GM21576 (cell line): ENCODE data around the gene ZDHHC20.

ENCODE experiments used
- ATAC-seq: cut with Tn5 transposase; IDR thresholded peaks from one replicate; pipeline ENCODE4 v1.9.1; 2021; ENCODE audit warnings: mild to moderate bottlenecking, moderate library complexity; ENCODE audit not compliant: unreplicated experiment

ZDHHC20 gene

DNA sequence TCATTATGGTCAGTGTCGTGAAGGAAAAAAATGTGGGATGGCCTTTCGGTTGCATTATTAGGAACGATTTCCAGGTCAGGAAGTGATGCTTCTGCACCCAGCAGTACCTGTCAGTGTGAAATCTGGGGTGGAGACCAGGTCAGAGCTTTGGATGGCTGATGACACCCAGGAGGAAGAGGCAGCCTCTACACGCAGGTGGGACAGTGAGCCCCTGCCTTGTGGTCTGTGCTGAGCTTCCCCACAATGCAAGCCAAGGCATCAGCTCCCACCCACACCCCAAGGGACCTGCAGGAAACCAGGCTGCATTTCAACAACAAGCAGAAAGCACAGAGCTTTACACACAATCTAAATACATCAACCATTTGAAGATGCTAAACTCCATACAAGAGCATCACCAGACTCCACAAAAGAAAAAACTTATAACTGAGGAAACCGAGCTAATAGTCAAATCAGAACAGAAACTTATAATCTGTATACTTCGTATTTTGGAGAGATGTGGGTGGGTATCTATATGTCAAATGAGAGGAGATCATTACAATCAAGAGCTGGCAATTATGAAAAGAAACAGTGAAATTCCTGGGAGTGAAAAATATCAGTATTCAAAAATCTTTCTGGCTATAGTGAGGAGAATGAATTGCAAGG, 130.1 kb downstream of the ZDHHC20 start:
- ATAC-seq = no peak

DNA sequence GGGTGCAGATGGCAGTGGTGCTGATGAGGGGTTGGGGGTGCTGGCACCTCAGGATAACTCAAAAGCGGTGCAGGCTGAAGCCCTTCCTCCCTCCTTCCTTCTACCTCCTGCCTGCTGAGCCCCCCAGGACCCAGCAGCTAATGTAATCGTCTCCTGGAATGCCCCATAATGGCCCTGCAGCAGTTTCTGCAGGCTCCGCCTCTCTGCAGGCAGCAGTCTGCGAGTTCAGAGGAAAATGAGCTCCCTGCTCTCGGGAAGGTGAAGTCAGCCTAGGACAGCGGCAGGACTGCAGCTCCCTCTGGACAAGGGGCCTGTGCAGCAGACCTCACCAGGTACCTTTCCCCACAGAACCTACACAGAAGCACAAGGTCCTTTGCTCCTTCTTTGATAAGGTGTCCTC, 130.9 kb downstream of the ZDHHC20 start:
- no peak for ATAC-seq

DNA sequence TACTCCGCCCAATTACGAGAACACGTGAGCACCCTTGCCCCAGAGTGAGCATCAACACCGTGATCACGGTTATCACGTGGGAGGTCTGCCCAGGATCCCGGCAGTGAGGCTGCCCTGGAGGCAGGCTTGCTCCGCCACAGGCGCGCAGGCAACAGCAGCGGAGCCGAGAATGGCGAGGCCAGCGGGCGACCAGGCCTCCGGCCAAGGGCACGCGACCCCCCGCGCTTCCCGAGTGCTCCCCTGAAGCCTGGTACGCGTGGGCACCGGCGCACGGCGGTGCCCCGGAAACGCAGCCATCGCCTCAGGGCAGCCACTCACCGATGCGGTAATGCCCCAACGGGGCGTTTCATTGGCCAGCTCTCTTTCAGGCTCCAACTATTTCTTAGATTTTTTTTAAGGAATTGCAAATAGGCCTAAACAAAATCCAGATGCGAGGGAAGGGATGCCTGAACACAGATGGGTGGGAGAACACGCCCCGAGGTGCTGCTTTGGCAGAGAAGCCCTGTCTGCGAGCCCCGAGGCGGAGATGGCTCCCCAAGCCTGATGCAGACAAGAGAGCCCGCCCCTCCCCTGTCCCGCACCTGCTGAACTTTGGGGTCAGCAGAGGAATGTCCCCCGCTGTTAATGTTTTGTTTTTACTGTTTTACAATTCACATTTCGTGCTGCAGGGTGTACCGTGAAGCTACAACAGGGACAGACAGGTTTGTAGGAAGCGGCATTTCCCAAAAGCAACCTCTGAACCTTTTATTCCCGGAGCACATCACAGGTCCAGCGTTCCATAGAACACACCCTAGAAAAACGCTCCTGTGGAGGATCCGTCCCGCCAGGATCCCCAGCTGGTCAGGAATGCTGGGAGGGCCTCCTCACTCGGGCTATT, 132.7 kb downstream of the ZDHHC20 start:
- no peak for ATAC-seq

DNA sequence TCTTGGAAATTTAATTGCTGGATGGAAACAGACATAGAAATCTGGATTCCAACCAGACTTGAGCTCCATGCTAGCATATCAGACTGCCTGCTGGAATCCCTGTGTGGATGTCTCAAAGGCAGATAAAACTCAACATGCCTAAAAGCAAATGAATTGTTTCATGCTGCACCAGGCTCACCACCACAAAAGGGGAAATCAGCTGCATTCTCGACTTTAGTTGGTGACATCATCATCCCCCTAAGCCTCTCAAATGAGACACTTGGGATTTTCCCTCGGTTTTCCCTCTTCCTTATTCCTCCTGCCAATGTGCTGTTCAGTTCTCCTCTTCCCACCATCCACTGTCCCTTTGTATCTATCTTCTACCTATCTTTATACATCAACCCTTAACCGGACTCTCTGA, 134.3 kb downstream of the ZDHHC20 start:
- ATAC-seq = no peak

DNA sequence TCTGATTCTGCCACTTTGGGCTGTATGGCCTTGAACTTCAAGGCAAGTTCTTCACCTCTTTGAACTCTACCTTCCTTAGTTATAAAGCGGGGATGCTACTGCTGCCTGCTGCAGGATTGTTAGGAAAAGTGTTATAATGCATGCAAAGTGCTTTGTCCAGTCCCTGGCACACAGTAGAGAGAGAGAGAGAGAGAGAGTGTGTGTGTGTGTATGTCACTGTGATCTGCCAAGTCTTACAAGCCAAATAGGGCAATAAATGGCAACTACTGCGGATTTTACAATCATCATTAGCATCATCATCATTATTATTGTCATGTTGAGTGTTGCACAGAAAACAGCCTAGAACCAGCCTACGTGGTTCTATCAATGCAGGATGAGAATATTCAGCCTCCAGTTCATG, 136.1 kb downstream of the ZDHHC20 start:
- no peak for ATAC-seq
